ENCODE measurements around the gene MYBPC3.
"Not testable (repeated sequence)": the region's sequence is repeated elsewhere in the genome, so short reads cannot be mapped to it uniquely, and the experiment has no call there.

Gene MYBPC3

GRCh38 chr11:47342036-47342803 is 10.3 kb downstream of the MYBPC3 start:
- no peak overlapping the region for H3K27ac ChIP-seq (ENCODE audit: low read length)
- H3K4me1 ChIP-seq (ENCODE audit: control insufficient read depth in 1 of 2, insufficient read depth in 2 of 2, low read length in 2 of 2), result no peaks in the 10 kb centered on the region
- no peaks in the 10 kb centered on the region for H3K36me3 ChIP-seq (ENCODE audit: control insufficient read depth in 1 of 2, insufficient read depth in 2 of 2, low read length in 2 of 2)
- H3K4me3 ChIP-seq (ENCODE audit: low read depth in 1 of 2, low read length in 2 of 2), result no peak overlapping the region
- H3K9me3 ChIP-seq (ENCODE audit: control insufficient read depth in 1 of 2, low read length in 2 of 2), result no peaks in the 10 kb centered on the region
- H3K27me3 ChIP-seq (ENCODE audit: low read depth, low read length), result no peaks in the 10 kb centered on the region

- Histone ChIP-seq H3K4me1 (ENCODE audit: control insufficient read depth in 1 of 2, insufficient read depth in 2 of 2, low read length in 2 of 2) (no peaks in the 10 kb centered on the region), H3K27me3 (ENCODE audit: low read depth, low read length) (no peaks in the 10 kb centered on the region), H3K36me3 (ENCODE audit: control insufficient read depth in 1 of 2, insufficient read depth in 2 of 2, low read length in 2 of 2) (no peaks in the 10 kb centered on the region), H3K9me3 (ENCODE audit: control insufficient read depth in 1 of 2, low read length in 2 of 2) (no peaks in the 10 kb centered on the region), H3K4me3 (ENCODE audit: low read depth in 1 of 2, low read length in 2 of 2) (no peak overlapping the region), H3K27ac (ENCODE audit: low read length) (no peak overlapping the region)
Observed at GRCh38 chr11:47340980-47341775, 11.3 kb downstream of the MYBPC3 start.

GRCh38 chr11:47340010-47340409 is 12.5 kb downstream of the MYBPC3 start:
- Histone ChIP-seq H3K4me3 (ENCODE audit: low read depth in 1 of 2, low read length in 2 of 2) (no peak overlapping the region), H3K27ac (ENCODE audit: low read length) (no peak overlapping the region), H3K36me3 (ENCODE audit: control insufficient read depth in 1 of 2, insufficient read depth in 2 of 2, low read length in 2 of 2) (no peaks in the 10 kb centered on the region), H3K27me3 (ENCODE audit: low read depth, low read length) (no peaks in the 10 kb centered on the region), H3K9me3 (ENCODE audit: control insufficient read depth in 1 of 2, low read length in 2 of 2) (no peaks in the 10 kb centered on the region), H3K4me1 (ENCODE audit: control insufficient read depth in 1 of 2, insufficient read depth in 2 of 2, low read length in 2 of 2) (no peaks in the 10 kb centered on the region)

- H3K27ac ChIP-seq (ENCODE audit: low read length), result no peak overlapping the region
- H3K27me3 ChIP-seq (ENCODE audit: low read depth, low read length), result no peaks in the 10 kb centered on the region
- H3K4me3 ChIP-seq (ENCODE audit: low read depth in 1 of 2, low read length in 2 of 2), result no peak overlapping the region
- H3K9me3 ChIP-seq (ENCODE audit: control insufficient read depth in 1 of 2, low read length in 2 of 2), result no peaks in the 10 kb centered on the region
- no peaks in the 10 kb centered on the region for H3K36me3 ChIP-seq (ENCODE audit: control insufficient read depth in 1 of 2, insufficient read depth in 2 of 2, low read length in 2 of 2)
- H3K4me1 ChIP-seq (ENCODE audit: control insufficient read depth in 1 of 2, insufficient read depth in 2 of 2, low read length in 2 of 2), result no peaks in the 10 kb centered on the region
Observed at GRCh38 chr11:47338396-47339241, 13.9 kb downstream of the MYBPC3 start.

GRCh38 chr11:47337229-47337924 is 15.1 kb downstream of the MYBPC3 start:
- no peak overlapping the region for H3K4me3 ChIP-seq (ENCODE audit: low read depth in 1 of 2, low read length in 2 of 2)
- H3K27ac ChIP-seq (ENCODE audit: low read length), result no peak overlapping the region
- H3K36me3 ChIP-seq (ENCODE audit: control insufficient read depth in 1 of 2, insufficient read depth in 2 of 2, low read length in 2 of 2), result no peaks in the 10 kb centered on the region
- no peaks in the 10 kb centered on the region for H3K4me1 ChIP-seq (ENCODE audit: control insufficient read depth in 1 of 2, insufficient read depth in 2 of 2, low read length in 2 of 2)
- H3K27me3 ChIP-seq (ENCODE audit: low read depth, low read length), result no peaks in the 10 kb centered on the region
- H3K9me3 ChIP-seq (ENCODE audit: control insufficient read depth in 1 of 2, low read length in 2 of 2), result no peaks in the 10 kb centered on the region

GRCh38 chr11:47336595-47336994 is 15.9 kb downstream of the MYBPC3 start:
- Histone ChIP-seq H3K4me3 (ENCODE audit: low read depth in 1 of 2, low read length in 2 of 2) (no peak overlapping the region), H3K27me3 (ENCODE audit: low read depth, low read length) (no peaks in the 10 kb centered on the region), H3K27ac (ENCODE audit: low read length) (no peak overlapping the region), H3K9me3 (ENCODE audit: control insufficient read depth in 1 of 2, low read length in 2 of 2) (no peaks in the 10 kb centered on the region), H3K4me1 (ENCODE audit: control insufficient read depth in 1 of 2, insufficient read depth in 2 of 2, low read length in 2 of 2) (no peaks in the 10 kb centered on the region), H3K36me3 (ENCODE audit: control insufficient read depth in 1 of 2, insufficient read depth in 2 of 2, low read length in 2 of 2) (no peaks in the 10 kb centered on the region)

- H3K27me3 ChIP-seq (ENCODE audit: low read depth, low read length), result no peaks in the 10 kb centered on the region
- no peak overlapping the region for H3K27ac ChIP-seq (ENCODE audit: low read length)
- no peak overlapping the region for H3K4me3 ChIP-seq (ENCODE audit: low read depth in 1 of 2, low read length in 2 of 2)
- no peaks in the 10 kb centered on the region for H3K36me3 ChIP-seq (ENCODE audit: control insufficient read depth in 1 of 2, insufficient read depth in 2 of 2, low read length in 2 of 2)
- H3K4me1 ChIP-seq (ENCODE audit: control insufficient read depth in 1 of 2, insufficient read depth in 2 of 2, low read length in 2 of 2), result peaks cover 0 to under 1% of the 10 kb centered on the region in 2 donors
- H3K9me3 ChIP-seq (ENCODE audit: control insufficient read depth in 1 of 2, low read length in 2 of 2), result no peaks in the 10 kb centered on the region
Observed at GRCh38 chr11:47335733-47336132, 16.8 kb downstream of the MYBPC3 start.

GRCh38 chr11:47334699-47335411 is 17.6 kb downstream of the MYBPC3 start:
- H3K27ac ChIP-seq (ENCODE audit: low read length); H3K36me3 ChIP-seq (ENCODE audit: control insufficient read depth in 1 of 2, insufficient read depth in 2 of 2, low read length in 2 of 2); H3K4me1 ChIP-seq (ENCODE audit: control insufficient read depth in 1 of 2, insufficient read depth in 2 of 2, low read length in 2 of 2); H3K27me3 ChIP-seq (ENCODE audit: low read depth, low read length); H3K4me3 ChIP-seq (ENCODE audit: low read depth in 1 of 2, low read length in 2 of 2); H3K9me3 ChIP-seq (ENCODE audit: control insufficient read depth in 1 of 2, low read length in 2 of 2): not testable (repeated sequence)

GRCh38 chr11:47333886-47334443 is 18.5 kb downstream of the MYBPC3 start:
- no peak overlapping the region for H3K4me3 ChIP-seq (ENCODE audit: low read depth in 1 of 2, low read length in 2 of 2)
- no peaks in the 10 kb centered on the region for H3K27me3 ChIP-seq (ENCODE audit: low read depth, low read length)
- H3K36me3 ChIP-seq (ENCODE audit: control insufficient read depth in 1 of 2, insufficient read depth in 2 of 2, low read length in 2 of 2), result peaks cover 7 to 8% of the 10 kb centered on the region in 2 donors
- no peaks in the 10 kb centered on the region for H3K9me3 ChIP-seq (ENCODE audit: control insufficient read depth in 1 of 2, low read length in 2 of 2)
- H3K4me1 ChIP-seq (ENCODE audit: control insufficient read depth in 1 of 2, insufficient read depth in 2 of 2, low read length in 2 of 2), result peaks cover 0 to 18% of the 10 kb centered on the region in 2 donors
- no peak overlapping the region for H3K27ac ChIP-seq (ENCODE audit: low read length)

- Histone ChIP-seq H3K4me1 (ENCODE audit: control insufficient read depth in 1 of 2, insufficient read depth in 2 of 2, low read length in 2 of 2) (peaks cover 0 to 20% of the 10 kb centered on the region in 2 donors), H3K36me3 (ENCODE audit: control insufficient read depth in 1 of 2, insufficient read depth in 2 of 2, low read length in 2 of 2) (peaks cover 12 to 13% of the 10 kb centered on the region in 2 donors), H3K27ac (ENCODE audit: low read length) (no peak overlapping the region), H3K27me3 (ENCODE audit: low read depth, low read length) (no peaks in the 10 kb centered on the region), H3K9me3 (ENCODE audit: control insufficient read depth in 1 of 2, low read length in 2 of 2) (no peaks in the 10 kb centered on the region), H3K4me3 (ENCODE audit: low read depth in 1 of 2, low read length in 2 of 2) (no peak overlapping the region)
Observed at GRCh38 chr11:47333526-47333845, 19.0 kb downstream of the MYBPC3 start.
